H1 (cell line): Measurements from ENCODE around the gene SCG3.

ENCODE experiments used
- CEBPB ChIP-seq: IDR thresholded peaks from 2 replicates; pipeline ENCODE4 v1.6.1; 2012; ENCODE audit warnings: low read depth, low read length
- EP300 ChIP-seq, 2 experiments: IDR thresholded peaks; 1 replicate in 1 of 2; 2 replicates in 1 of 2; pipeline ENCODE4 v1.6.1; 2011 to 2012; ENCODE audit warnings: low read depth in 2 of 2, low read length in 2 of 2, mild to moderate bottlenecking in 2 of 2, borderline replicate concordance in 1 of 2, inconsistent platforms in 1 of 2, moderate library complexity in 1 of 2
- EZH2 ChIP-seq: fragments of 200-600 bp; sonication (generic); IDR thresholded peaks from 2 replicates; pipeline ENCODE4 v1.7.1; 2012; ENCODE audit warnings: low read depth, mild to moderate bottlenecking, moderate library complexity, low read length, inconsistent platforms; ENCODE audit not compliant: severe bottlenecking
- FOSL1 ChIP-seq: IDR thresholded peaks from 2 replicates; pipeline ENCODE4 v1.6.1; 2011; ENCODE audit warnings: mild to moderate bottlenecking, low read depth, low read length, moderate library complexity; ENCODE audit not compliant: insufficient read depth
- MAX ChIP-seq: IDR thresholded peaks from 2 replicates; pipeline ENCODE4 v1.6.1; 2012; ENCODE audit warnings: inconsistent platforms
- RFX5 ChIP-seq: IDR thresholded peaks from 2 replicates; pipeline ENCODE4 v1.6.1; 2011; ENCODE audit warnings: low read depth, low read length, improper control_type of control experiment, borderline replicate concordance
- RNF2 ChIP-seq: fragments of 200-900, 300-1000 bp; sonication (generic); IDR thresholded peaks from 2 replicates; pipeline ENCODE4 v1.7.1; 2016; ENCODE audit warnings: borderline replicate concordance, low read depth, mild to moderate bottlenecking, antibody characterized with exemption, low read length; ENCODE audit not compliant: poor library complexity, severe bottlenecking; ENCODE audit errors: missing control alignments
- SIN3A ChIP-seq, 2 experiments: IDR thresholded peaks in 1 of 2; conservative IDR thresholded peaks in 1 of 2; 2 replicates each; pipeline ENCODE4 v1.6.1; 2011 to 2012; ENCODE audit warnings: low read length in 2 of 2, improper control_type of control experiment in 1 of 2, low read depth in 1 of 2, mild to moderate bottlenecking in 1 of 2
- SRF ChIP-seq: IDR thresholded peaks from 2 replicates; pipeline ENCODE4 v1.6.1; 2011; ENCODE audit warnings: mild to moderate bottlenecking, low read depth, low read length, moderate library complexity
- USF2 ChIP-seq: IDR thresholded peaks from 2 replicates; pipeline ENCODE4 v1.6.1; 2011; ENCODE audit warnings: low read length, improper control_type of control experiment
- YY1 ChIP-seq: IDR thresholded peaks from 2 replicates; pipeline ENCODE4 v1.6.1; 2011; ENCODE audit warnings: low read depth, mild to moderate bottlenecking, low read length
- ZNF274 ChIP-seq: IDR thresholded peaks from 2 replicates; pipeline ENCODE4 v1.7.0; 2012; ENCODE audit warnings: low read length, borderline replicate concordance; ENCODE audit errors: extremely low read depth
- TF ChIP-seq, protein P1 (sequence below), 3 experiments: IDR thresholded peaks; 1 replicate in 2 of 3; 2 replicates in 1 of 3; pipeline versions ENCODE4 v1.5.1 to v1.6.1; 2011; ENCODE audit warnings: low read length in 3 of 3, mild to moderate bottlenecking in 3 of 3, inconsistent platforms in 2 of 3, low read depth in 1 of 3, moderate library complexity in 1 of 3; ENCODE audit not compliant: insufficient read depth in 1 of 3; ENCODE audit errors: control extremely low read depth in 1 of 3

DNA sequence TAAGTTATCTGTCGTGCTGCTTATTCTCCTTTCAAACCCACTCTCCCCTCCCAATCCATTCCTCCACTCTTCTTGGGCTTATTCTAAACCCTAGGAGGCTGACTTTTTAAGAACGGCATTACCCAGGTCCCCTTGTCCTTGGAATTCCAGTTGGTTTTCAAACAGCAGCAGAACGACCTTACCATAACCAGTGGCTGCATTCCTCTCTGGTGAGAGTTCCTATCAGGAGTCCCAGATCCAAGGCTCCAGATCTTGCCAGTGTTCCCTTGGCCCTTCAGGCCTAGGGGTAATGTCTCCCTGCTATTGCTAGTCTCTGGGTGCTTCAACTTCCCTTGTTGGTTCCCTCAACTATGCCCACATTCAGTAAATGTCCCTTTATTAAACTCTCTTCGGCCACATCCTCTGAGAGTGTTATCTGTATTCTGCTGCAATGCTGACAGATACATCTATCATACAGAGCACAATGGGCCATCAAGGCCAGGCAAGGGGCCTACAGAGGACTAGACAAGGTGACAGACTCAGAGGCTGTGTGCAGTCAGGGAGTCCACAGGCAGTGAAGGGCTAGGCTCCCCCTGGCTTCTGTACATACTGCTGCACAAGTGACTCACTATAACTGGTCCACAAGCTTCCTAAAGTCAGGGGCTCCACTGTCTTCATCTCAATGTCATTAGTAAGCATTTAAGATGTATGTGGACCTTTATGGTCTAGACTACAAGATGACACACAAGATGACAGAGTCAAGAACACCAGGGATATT is 46.0 kb downstream of the SCG3 start:
- TF ChIP-seq, protein P1, sequence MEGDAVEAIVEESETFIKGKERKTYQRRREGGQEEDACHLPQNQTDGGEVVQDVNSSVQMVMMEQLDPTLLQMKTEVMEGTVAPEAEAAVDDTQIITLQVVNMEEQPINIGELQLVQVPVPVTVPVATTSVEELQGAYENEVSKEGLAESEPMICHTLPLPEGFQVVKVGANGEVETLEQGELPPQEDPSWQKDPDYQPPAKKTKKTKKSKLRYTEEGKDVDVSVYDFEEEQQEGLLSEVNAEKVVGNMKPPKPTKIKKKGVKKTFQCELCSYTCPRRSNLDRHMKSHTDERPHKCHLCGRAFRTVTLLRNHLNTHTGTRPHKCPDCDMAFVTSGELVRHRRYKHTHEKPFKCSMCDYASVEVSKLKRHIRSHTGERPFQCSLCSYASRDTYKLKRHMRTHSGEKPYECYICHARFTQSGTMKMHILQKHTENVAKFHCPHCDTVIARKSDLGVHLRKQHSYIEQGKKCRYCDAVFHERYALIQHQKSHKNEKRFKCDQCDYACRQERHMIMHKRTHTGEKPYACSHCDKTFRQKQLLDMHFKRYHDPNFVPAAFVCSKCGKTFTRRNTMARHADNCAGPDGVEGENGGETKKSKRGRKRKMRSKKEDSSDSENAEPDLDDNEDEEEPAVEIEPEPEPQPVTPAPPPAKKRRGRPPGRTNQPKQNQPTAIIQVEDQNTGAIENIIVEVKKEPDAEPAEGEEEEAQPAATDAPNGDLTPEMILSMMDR (IDR thresholded peaks at IDR 0.05; ENCODE audit: control extremely low read depth in 1 of 3, insufficient read depth in 1 of 3, low read depth in 1 of 3, low read length in 3 of 3) = no peak
- no peak for TF ChIP-seq MAX
- no peak for TF ChIP-seq YY1
- no peak for TF ChIP-seq USF2
- TF ChIP-seq EZH2 = no peak
- no peak for TF ChIP-seq SRF
- no peak for TF ChIP-seq FOSL1
- no peak for TF ChIP-seq EP300 (IDR thresholded peaks at IDR 0.05; ENCODE audit: borderline replicate concordance in 1 of 2, low read depth in 2 of 2, low read length in 2 of 2)
- TF ChIP-seq RNF2 = no peak
- no peak for TF ChIP-seq CEBPB
- TF ChIP-seq ZNF274 = no peak
- TF ChIP-seq SIN3A (conservative IDR thresholded peaks at IDR 0.05 in 1 of 2, IDR thresholded peaks at IDR 0.05 in 1 of 2; ENCODE audit: low read depth in 1 of 2, low read length in 2 of 2) = no peak
- no peak for TF ChIP-seq RFX5
